ENCODE measurements around the gene LRBA.

DNA sequence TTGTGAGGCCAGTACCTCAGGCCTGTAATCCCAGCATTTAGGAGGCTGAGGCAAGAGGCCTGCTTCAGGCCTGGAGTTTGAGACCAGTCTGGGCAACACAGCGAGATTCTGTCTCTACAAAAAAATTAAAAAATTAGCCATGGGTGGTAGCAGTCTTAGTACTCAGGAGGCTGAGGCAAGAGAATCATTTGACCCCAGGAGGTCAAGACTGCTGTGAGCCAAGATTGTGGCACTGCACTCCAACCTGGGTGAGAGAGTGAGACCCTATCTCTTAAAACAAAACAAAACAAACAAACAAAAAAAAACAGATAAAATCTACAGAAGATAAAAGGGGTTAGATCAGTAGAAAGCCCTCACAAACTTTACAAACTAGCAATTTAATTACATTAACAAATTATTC, 352.4 kb downstream of the LRBA start:
- TF ChIP-seq, protein P1, sequence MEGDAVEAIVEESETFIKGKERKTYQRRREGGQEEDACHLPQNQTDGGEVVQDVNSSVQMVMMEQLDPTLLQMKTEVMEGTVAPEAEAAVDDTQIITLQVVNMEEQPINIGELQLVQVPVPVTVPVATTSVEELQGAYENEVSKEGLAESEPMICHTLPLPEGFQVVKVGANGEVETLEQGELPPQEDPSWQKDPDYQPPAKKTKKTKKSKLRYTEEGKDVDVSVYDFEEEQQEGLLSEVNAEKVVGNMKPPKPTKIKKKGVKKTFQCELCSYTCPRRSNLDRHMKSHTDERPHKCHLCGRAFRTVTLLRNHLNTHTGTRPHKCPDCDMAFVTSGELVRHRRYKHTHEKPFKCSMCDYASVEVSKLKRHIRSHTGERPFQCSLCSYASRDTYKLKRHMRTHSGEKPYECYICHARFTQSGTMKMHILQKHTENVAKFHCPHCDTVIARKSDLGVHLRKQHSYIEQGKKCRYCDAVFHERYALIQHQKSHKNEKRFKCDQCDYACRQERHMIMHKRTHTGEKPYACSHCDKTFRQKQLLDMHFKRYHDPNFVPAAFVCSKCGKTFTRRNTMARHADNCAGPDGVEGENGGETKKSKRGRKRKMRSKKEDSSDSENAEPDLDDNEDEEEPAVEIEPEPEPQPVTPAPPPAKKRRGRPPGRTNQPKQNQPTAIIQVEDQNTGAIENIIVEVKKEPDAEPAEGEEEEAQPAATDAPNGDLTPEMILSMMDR (IDR thresholded peaks at IDR 0.05; ENCODE audit: extremely low read depth in 1 of 2, insufficient read depth in 1 of 2, low read depth in 1 of 2, low read length in 2 of 2) = no peak
- TF ChIP-seq POLR2AphosphoS5 (IDR thresholded peaks at IDR 0.05; ENCODE audit: insufficient read depth, low read depth, low read length) (no peak), EZH2 (IDR thresholded peaks at IDR 0.05; ENCODE audit: borderline replicate concordance, low read depth, low read length, severe bottlenecking) (no peak), POLR2A (IDR thresholded peaks at IDR 0.05; ENCODE audit: low read depth, low read length) (no peak), MAX (IDR thresholded peaks at IDR 0.05; ENCODE audit: insufficient read depth, insufficient read length) (no peak), GATA2 (IDR thresholded peaks at IDR 0.05; ENCODE audit: insufficient read depth, insufficient read length, low read depth, low read length) (no peak)
